M059J (cell line): ENCODE data around the gene PRKD3. TPM values are rescaled to one million over a fixed set of nuclear protein-coding genes. Genes with fewer than 3 reads are reported as not detected.

ENCODE experiments used
- DNase-seq: peaks from one replicate; pipeline ENCODE4 v3.0.0-alpha.2; 2012; ENCODE audit warnings: low read depth
- total RNA-seq: library from RNA; depleted of rRNA; stranded (reverse); fragments of >200 nt; shearing (Covaris generic); gene quantifications from 2 replicates; pipeline ENCODE4 v1.2.3, GENCODE V29; 2014; rRNA removed

The PRKD3 gene
- 46.0 and 46.4 TPM in 2 replicates for total RNA-seq

- DNase-seq = peak; percentile 59
Measured at GRCh38 chr2:37324786-37325624, at the start of gene PRKD3. PRKD3 (minus strand) TSS chr2:37324833; CDS start chr2:37316524, 8,309 bp downstream.

DNA sequence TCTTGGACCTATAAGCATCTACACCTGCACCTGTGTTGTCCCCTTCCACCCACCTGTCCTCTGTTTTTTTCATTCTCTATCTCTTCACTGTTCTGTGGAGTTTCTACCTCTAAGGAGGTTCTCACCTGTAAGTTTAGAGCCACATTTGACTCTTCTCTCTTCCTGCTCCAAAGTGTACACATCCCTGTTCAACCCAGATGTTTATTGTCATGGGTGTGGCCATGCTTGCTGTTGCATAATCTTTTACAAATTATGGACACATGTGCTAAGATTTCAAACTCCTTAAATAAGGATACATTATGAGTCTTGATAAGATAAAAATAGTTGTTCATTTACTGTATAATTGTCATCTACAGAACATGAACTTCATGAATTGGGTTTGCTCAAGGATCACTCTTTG, 47.4 kb upstream of the PRKD3 start:
- DNase-seq = no peak

DNA sequence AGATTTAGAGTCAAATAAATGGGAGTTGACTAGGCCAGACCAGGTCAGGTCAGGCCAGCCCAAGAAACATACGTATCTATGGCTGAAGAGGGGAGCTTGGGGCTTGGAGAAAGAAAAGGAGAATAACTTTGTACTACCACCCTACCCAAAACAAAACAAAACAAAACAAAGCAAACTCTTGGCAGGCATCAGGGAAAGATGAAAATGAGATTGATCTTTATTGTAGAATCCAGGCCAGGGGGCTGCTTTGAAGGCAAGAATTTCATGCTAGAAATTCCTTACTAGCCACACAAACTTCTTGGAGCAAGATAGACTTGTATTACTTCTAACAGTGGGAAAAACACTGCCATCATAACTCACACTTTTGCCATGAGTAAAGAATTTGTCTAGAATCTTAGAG, 46.0 kb upstream of the PRKD3 start:
- no peak for DNase-seq

GRCh38 chr2:37367984-37368383, 43.4 kb upstream of the PRKD3 start:
- no peak for DNase-seq

- peak; percentile 27 for DNase-seq
Measured at GRCh38 chr2:37367310-37367709, 42.7 kb upstream of the PRKD3 start.

DNA sequence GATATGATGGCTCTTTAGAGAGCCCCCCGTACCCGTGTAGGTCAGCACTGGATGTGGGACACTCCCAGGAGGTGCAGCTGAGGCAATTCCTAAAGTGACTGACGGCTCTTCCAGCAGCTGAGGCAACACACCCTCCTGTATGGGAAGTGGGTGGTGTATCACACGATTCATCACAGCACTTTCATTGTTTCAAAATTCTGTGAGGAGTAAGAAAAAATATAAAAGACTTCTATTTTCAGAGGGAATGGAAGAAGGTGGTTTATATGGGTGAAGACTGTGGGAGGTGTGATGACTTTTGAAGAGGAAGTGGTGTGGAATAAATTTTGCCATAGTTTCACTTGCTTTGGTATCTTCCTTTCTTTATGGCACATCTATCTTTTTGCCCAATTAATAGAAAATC, 42.1 kb upstream of the PRKD3 start:
- DNase-seq = no peak

- DNase-seq = peak; percentile 90
Measured at GRCh38 chr2:37365669-37366068, 41.0 kb upstream of the PRKD3 start.

DNA sequence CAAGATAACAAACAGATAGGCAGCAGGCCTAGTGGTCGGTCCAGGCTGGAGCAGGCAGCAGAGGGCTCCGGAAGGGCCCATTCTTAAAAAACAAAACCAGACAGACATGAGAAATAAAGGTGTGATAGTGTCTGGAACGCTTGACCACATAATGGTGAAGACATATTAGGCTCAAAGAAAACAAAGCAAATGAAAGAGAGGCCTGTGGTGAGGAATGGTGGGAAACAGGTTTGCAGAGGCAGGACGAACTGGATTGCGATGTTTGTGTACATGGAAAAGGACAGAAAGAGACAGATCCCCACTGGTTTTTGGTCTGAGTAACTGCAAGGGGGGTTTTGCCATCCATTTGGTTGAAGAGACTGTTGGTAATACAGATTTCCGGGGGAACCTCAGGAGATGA, 39.7 kb upstream of the PRKD3 start:
- no peak for DNase-seq

DNA sequence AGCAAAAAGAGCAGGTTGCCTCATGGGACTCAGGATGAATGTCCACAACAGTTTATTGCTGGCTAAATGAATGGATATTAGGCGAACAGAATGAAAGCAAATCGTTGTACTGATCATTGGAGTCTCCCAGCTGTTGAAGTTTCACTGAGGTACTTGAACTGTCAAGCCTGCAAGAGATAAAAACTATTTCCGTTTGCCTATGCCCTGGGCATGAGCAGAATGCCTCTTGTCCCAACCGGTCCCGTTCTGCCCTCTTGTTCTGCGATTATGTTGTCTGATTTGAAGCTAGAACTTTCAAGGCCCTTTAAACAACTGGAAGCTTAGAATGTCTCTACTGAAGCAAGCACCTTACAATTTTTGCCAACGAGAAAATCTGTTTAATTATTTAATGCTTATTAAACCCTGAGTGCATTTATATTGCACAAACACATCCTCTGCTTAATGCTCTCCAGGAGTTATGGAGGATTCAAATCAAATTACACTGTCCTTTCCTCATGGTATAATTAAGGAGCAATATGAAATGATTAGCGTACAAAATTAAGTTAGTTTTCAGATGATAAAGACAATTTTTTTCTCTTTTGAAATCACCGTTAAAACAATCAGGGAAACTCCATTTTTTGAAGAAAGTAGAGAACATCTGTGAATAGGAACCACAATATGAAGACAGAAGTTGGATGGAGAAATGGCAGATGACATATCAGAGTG, 37.5 kb upstream of the PRKD3 start:
- DNase-seq = no peak

- DNase-seq = no peak
Measured at GRCh38 chr2:37361216-37361815, 36.7 kb upstream of the PRKD3 start.

DNA sequence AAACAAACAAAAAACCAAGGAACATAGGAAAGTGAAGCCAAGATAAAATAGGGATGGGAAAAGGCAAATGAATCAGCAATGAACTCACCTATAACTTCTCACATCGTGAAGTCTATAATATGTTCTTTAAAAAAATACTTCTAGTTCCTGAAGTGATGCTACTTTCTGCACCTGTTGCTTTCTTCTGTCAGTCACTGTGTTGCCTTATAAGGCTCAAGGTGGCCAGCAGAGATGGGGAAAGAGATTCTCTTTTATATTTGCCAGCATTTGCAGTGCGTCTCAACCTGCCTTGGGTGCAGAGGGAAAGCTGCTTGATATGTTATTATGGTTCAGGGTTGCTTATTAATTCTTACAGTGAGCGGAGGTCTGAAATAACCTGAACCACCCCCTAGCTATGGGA, 33.8 kb upstream of the PRKD3 start:
- DNase-seq = no peak

- DNase-seq = no peak
Measured at GRCh38 chr2:37357530-37357929, 32.9 kb upstream of the PRKD3 start.

GRCh38 chr2:37357069-37357468, 32.4 kb upstream of the PRKD3 start:
- no peak for DNase-seq

DNA sequence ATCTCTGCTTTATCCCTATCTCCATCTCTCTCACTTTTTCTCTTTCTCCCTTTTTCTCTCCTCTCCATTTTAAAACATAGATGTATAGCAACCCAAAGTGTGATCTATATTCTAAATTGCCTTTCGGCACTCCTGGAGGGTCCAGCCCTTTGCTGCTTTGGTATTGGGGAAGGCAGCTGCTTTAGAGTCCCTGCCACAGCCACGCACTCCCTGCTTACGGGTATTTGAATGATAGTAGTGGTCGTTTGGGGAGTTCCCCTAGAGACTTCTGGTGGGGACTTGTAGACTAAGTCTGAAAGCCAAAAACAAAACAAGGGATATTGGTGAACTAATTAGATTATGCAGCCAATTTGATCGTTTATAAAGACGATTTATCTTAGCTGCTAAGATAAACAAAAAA, 31.7 kb upstream of the PRKD3 start:
- DNase-seq = no peak

DNA sequence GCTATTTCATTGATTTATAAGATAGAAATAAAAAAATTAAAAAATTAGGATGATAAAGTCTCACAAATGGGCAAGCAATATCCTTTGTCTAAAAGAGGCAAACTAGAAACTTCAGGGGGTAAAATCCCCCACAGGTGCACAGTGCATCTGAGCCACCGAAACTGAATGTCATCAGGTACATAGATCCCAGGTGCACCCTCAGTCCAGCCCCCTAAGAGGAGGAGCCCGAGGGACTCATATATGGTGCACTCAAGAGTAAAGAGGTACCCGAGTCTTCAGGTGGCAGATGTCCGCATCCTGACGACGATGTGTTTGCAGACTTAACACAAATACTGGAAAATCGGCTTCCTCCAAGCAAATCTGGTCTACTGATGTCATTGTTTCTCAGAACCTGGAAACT, 31.1 kb upstream of the PRKD3 start:
- no peak for DNase-seq

GRCh38 chr2:37354531-37354930, 29.9 kb upstream of the PRKD3 start:
- no peak for DNase-seq

GRCh38 chr2:37350034-37350433, 25.4 kb upstream of the PRKD3 start:
- peak; percentile 70 for DNase-seq

DNA sequence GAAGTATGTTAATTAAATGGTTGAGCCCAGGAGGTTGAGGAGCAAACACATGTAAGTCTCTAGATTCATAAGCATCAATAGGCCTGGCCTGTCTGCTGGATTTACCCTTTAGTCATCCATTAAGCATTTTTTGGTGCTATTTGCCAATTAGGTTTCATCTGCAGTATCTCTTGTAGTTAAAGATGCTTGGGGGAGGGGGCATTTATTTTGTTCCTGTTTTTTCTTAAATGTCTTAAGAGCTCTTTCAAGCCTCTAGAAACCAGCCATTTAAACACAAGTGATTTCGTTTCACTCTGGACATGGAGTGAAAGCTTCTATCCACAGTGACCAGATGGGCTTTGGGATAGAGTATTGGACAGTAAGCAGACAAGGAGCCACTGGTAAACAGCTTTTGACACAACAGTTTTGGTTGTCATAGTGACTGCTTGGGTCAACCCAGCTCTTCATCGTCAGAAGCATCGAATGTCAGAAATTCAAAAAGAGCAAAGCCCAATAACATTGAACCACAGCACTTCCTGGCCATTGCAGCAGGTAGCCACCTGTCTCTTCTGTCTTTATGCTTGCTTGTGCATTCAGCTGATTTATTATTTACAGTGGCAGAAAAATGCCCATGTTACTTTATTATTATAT, 24.7 kb upstream of the PRKD3 start:
- peak; percentile 45 for DNase-seq

- no peak for DNase-seq
Measured at GRCh38 chr2:37348155-37348554, 23.5 kb upstream of the PRKD3 start.

DNA sequence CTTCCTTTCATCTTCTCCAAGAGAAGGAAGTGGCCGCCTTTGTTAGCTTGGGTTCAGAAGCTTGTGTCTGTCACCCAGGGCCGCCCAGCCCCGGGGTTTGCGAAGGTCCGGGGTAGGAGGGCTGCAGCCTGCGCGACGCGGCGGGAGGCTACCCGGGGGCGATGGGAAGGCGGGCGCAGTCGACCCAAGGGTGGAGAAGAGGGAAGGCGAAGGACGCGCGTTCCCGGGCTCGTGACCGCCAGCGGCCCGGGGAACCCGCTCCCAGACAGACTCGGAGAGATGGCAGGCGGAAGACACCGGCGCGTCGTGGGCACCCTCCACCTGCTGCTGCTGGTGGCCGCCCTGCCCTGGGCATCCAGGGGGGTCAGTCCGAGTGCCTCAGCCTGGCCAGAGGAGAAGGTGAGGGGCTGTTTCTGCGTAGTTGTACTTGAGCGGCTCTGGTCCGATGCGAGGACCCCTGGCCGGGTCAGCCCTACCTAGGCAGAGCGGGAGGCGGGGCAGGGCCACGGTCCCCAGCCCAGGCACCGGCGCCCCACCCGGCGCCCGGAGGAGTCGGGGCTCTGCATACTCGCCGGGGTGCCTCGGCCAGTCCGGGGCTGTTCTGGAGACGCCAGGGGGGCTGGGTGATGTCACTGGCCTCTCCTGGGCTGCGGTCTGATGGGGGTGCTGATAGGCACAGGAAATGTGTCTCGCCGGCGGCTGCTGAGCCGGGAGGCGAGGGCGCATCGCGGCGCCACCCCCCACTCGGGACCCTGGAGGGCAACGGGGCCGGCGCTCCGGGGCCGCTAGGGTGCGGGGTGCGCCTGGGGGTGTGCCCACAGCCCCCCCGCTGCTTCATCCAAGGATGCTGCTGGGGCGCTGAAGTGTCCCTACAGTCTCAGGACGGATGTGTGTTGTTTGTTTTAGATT, 20.1 kb upstream of the PRKD3 start, which contains the start of gene QPCT:
Gene QPCT (plus strand): TSS at position 178 of the 909 bp plus-strand sequence. CDS start 102 bp downstream, at position 280.
- DNase-seq = peak; percentile 82
